PFSK-1 (cell line): ENCODE measurements around the gene TWF1.
A peak's percentile ranks its signal among the peaks of the same experiment; 100 is the strongest.

ENCODE experiments used
- FOXP2 ChIP-seq: optimal IDR thresholded peaks from 2 replicates; pipeline ENCODE3; 2011; ENCODE audit warnings: borderline replicate concordance, control low read depth, inconsistent platforms; ENCODE audit not compliant: insufficient read depth; ENCODE audit errors: extremely low read length, extremely low read depth
- POLR2AphosphoS5 ChIP-seq: IDR thresholded peaks from 2 replicates; pipeline ENCODE4 v1.6.1; 2012; ENCODE audit warnings: low read depth, mild to moderate bottlenecking, control low read depth, low read length, moderate library complexity
- REST ChIP-seq, 2 experiments: IDR thresholded peaks; 2 replicates each; pipeline versions ENCODE4 v1.6.1 to v1.8.0; 2011 to 2012; ENCODE audit warnings: low read depth in 2 of 2, low read length in 2 of 2, control low read depth in 1 of 2, inconsistent platforms in 1 of 2, mild to moderate bottlenecking in 1 of 2, moderate library complexity in 1 of 2; ENCODE audit not compliant: insufficient read depth in 1 of 2
- SIN3A ChIP-seq: IDR thresholded peaks from 2 replicates; pipeline ENCODE4 v1.6.1; 2012; ENCODE audit warnings: mild to moderate bottlenecking, low read length, moderate library complexity, borderline replicate concordance; ENCODE audit not compliant: insufficient read depth
- TAF1 ChIP-seq: IDR thresholded peaks from 2 replicates; pipeline ENCODE4 v1.6.1; 2012; ENCODE audit warnings: low read length, control low read depth, borderline replicate concordance; ENCODE audit not compliant: insufficient read depth

Gene TWF1

DNA sequence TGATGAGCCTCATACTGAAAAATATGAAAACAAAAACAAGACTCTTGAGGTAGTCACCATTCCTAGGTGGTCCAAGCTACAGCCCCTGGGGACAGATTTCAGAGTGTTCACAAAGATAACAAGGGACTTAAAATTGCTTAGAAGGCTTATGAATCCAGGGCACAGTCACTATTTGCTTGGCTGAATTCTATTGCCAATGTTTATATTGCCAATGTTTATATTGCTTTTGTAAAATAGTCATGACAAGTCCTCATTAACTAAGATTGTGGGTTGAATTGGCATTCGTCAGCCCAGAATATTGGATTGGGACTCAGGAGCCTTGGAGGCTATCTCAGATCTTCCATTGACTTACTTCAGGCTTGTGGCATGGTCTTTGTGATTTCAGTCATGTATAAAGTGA, 36.1 kb upstream of the TWF1 start:
- TF ChIP-seq SIN3A: no peak
- no peak for TF ChIP-seq POLR2AphosphoS5
- TF ChIP-seq FOXP2: no peak
- TF ChIP-seq TAF1: no peak
- no peak for TF ChIP-seq REST (IDR thresholded peaks at IDR 0.05; ENCODE audit: insufficient read depth in 1 of 2, low read depth in 2 of 2, low read length in 2 of 2)

GRCh38 chr12:43841253-43841652, 35.1 kb upstream of the TWF1 start:
- TF ChIP-seq REST (IDR thresholded peaks at IDR 0.05; ENCODE audit: insufficient read depth in 1 of 2, low read depth in 2 of 2, low read length in 2 of 2) (no peak), TAF1 (no peak), POLR2AphosphoS5 (no peak), SIN3A (no peak)

GRCh38 chr12:43840338-43840737, 34.2 kb upstream of the TWF1 start:
- TF ChIP-seq TAF1 (no peak), POLR2AphosphoS5 (no peak), FOXP2 (no peak), REST (IDR thresholded peaks at IDR 0.05; ENCODE audit: insufficient read depth in 1 of 2, low read depth in 2 of 2, low read length in 2 of 2) (no peak), SIN3A (no peak)

DNA sequence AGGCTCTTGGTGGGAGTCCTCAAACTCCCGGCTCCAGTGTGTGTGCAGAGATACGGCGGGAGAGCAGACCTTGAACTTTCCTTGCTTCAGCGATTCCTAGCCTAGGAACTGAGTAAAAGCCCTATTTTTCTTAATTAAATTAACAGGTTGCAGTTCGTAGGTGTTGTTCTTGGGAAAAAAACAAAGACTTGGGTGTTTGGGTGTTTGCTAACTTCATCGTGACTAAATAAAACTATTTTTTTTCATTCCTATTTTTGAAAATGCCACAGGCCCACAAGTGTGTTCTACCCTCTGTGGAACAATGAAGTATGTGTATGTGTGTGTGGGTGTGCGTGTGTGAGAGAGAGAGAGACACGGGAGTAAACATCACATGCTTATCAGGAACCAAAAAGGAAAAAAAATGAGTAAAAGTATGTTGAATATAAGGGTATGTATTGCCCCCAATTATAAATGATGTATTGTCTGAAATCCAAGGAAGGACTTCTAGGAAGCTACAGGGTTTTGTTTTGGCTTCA, 30.4 kb upstream of the TWF1 start:
- no peak for TF ChIP-seq POLR2AphosphoS5
- no peak for TF ChIP-seq TAF1
- no peak for TF ChIP-seq SIN3A
- TF ChIP-seq REST (IDR thresholded peaks at IDR 0.05; ENCODE audit: insufficient read depth in 1 of 2, low read depth in 2 of 2, low read length in 2 of 2): no peak
- TF ChIP-seq FOXP2: no peak

GRCh38 chr12:43835656-43836474, 29.7 kb upstream of the TWF1 start, which contains the start of gene TMEM117:
Gene TMEM117 (plus strand): TSS chr12:43836081.
- TF ChIP-seq POLR2AphosphoS5 (no peak), TAF1 (peak; percentile 48; the same call in 1 of the 2 replicates)

- TF ChIP-seq POLR2AphosphoS5: no peak
- TF ChIP-seq TAF1: no peak
- no peak for TF ChIP-seq FOXP2
- no peak for TF ChIP-seq REST (IDR thresholded peaks at IDR 0.05; ENCODE audit: insufficient read depth in 1 of 2, low read depth in 2 of 2, low read length in 2 of 2)
- no peak for TF ChIP-seq SIN3A
Observed at GRCh38 chr12:43835264-43835655, 29.1 kb upstream of the TWF1 start.
